Fibroblast of skin of right quadriceps (primary cell): ENCODE measurements around the gene ZNF655.

Source experiments
- DNase-seq: peaks from one replicate; pipeline ENCODE4 v3.0.0-alpha.2; 2013

ZNF655 gene

DNA sequence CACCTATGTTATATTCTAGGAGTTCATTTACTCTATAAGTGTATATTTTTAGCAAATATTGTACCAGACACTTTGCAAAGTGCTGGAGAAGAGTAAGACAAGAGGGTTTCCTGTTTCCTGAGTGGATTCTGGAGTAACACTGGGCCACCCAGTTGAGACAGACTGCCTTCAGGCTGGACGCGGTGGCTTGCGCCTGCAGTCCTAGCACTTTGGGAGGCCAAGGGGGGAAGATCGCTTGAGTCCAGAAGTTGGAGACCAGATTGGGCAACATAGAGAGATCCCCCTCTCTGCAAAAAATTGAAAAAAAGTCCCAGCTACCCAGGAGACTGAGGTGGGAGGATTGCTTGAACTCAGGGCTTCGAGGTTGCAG lies 57.5 kb downstream of the ZNF655 start:
- DNase-seq, result no peak

DNA sequence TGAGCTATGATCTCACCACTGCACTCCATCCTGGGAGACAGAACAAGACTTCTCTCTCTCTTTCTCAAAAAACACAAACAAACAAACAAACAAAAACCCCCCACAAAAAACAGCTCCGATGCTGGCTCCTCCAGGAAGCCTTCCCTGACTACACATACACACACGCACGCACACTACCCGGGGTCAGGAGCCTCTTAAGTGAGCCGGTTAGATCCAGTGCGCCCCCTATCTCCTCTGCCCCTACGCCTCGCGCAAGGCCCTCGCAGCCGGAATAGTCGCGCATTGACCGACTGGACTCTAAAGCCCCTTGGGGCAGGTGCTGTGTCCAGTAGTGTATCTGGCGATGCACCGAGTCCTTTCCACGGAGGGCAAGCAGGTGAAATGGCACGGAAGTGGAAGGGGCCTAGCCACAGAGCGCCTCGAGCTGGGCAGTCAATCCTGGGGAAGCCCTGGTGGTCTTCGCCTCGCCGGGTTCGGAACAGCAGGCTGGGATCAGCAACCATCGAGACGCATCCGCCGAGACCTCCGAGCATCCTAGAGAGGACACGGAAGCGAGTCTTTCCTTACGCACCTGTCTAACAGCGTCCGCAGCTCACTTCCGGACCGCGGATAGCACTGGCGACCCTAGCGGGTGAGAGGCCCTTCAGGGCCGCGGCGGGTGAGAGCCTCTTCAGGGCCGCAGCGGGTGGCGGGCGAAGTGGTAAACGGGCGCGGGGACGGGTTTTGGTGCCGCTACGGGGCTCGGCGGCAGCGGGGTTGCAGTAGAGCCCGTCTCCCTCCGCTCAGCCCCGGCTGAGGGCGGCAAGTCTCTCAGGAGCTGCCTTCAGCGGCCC lies 58.1 kb downstream of the ZNF655 start, which contains the start of gene ZSCAN25:
Gene ZSCAN25 (plus strand): TSS at position 588 of the 833 bp plus-strand sequence. CDS start 2,661 bp downstream, outside the sequence.
- peak; percentile 92 for DNase-seq

- no peak for DNase-seq
These were observed 58.8 kb downstream of the ZNF655 start for GRCh38 chr7:99617192-99617781.

GRCh38 chr7:99618726-99619125 lies 60.3 kb downstream of the ZNF655 start:
- DNase-seq, result peak; percentile 32

- no peak for DNase-seq
These were observed 61.2 kb downstream of the ZNF655 start for GRCh38 chr7:99619571-99620130.

DNA sequence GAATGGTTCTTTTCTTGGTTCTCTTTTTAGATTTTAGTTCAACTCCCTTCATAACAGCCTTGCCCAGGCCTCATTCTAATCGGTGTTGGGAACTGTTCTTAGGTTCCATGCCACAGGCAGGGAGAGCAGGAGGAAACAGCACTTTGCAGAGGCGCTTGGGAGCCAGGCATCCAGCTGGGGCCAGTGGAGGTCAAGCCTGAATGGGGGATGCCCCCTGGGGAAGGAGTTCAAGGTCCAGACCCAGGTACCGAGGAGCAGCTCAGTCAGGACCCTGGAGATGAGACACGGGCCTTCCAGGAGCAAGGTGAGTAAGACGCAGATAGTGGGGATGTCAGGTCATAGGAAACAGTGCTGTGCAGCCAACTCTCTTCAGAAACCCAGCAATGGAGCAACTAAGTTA lies 62.8 kb downstream of the ZNF655 start:
- no peak for DNase-seq

- DNase-seq, result no peak
These were observed 64.2 kb downstream of the ZNF655 start for GRCh38 chr7:99622596-99622995.

DNA sequence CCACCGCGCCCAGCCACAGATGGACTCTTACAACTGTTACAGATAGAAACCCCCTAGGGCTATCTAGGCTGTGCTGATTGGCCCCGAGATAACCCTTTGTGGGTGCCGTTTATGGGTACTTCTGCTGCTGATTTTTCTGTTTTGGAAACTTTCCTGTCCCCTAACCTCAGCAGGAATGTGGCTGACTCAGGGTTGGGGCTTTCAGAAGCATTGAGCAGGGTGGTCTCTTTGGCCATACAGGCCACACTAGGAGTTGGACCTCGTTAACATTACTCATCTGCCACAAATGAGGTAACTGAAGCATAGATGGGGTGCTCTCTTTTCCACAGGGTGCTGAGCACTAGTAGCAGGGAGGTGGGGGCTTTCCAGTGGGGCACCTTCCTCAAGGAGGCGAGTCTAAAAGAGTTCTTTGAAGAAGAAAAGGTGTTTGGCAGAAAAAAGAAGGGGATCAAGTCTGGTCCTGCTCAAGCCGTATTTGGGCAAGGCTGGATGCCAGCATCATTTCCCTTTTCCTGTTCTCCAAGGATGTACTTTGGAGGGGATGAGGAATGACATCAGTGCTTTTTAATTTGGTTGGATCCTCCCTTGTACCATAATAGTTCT lies 64.8 kb downstream of the ZNF655 start:
- no peak for DNase-seq

- DNase-seq, result no peak
These were observed 65.4 kb downstream of the ZNF655 start for GRCh38 chr7:99623702-99624447.

DNA sequence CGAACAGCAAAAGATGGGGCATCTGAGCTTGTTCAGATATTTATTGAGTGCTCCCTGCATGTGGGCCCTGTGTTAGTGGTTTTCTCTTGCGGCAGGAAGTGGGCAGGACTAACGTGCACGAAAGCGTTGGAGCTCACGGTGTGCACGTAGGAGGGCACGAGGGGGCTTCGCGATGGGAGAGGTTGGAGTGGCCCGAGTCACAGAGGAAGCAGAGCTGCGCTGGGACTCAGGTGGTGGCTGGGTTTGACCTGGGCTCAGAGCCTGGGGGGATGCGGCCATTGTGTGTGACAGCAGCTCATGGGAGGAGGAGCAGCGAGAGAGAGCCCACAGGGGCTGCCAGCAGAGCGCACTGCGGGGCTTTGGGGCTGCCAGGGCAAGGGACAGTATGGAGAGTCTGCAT lies 66.0 kb downstream of the ZNF655 start:
- DNase-seq, result no peak

DNA sequence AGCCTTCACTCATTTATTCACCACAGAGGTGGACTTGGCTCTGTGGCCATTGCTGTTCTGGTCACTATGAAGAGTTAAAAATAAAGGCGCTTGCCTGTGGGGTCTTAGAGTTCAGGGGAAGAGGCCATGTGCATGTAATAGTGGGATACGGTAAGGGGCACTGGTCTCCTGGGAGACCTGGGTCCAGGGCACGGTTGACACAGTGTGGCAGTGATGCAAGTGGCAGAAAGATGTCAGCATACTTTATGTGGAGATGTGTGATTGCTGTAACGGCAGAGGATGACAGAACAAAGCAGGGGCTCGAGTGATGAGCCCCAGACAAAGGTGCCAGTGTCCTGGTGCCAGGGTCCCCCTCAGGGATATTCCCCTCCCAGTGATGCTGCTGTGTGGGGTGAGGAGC lies 66.9 kb downstream of the ZNF655 start:
- no peak for DNase-seq

DNA sequence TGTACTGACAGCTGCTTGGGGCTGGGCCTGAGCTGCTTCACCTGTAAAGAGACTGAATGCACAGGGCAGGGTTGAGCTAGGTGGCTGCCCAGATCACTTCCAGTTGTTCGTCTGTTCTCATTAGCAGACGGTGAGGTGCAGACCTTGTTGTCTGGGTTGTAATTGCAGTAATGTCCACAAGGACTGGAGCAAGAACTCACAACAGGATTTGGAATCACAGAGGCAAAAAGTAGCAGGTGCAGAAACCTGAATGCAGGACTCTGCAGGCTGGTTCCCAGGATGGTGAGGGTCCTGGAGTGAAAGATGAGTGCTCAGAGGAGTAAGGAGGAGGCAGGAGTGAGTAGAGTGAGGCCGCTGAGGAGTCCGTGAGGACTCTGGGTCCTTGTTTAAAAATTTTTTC lies 67.5 kb downstream of the ZNF655 start:
- no peak for DNase-seq
